PFSK-1 (cell line): ENCODE results near the gene RFT1.

Experiments used
- POLR2AphosphoS5 ChIP-seq: IDR thresholded peaks from 2 replicates; pipeline ENCODE4 v1.6.1; 2012; ENCODE audit warnings: low read depth, mild to moderate bottlenecking, control low read depth, low read length, moderate library complexity
- SIN3A ChIP-seq: IDR thresholded peaks from 2 replicates; pipeline ENCODE4 v1.6.1; 2012; ENCODE audit warnings: mild to moderate bottlenecking, low read length, moderate library complexity, borderline replicate concordance; ENCODE audit not compliant: insufficient read depth
- TAF1 ChIP-seq: IDR thresholded peaks from 2 replicates; pipeline ENCODE4 v1.6.1; 2012; ENCODE audit warnings: low read length, control low read depth, borderline replicate concordance; ENCODE audit not compliant: insufficient read depth
- TF ChIP-seq, protein P1 (sequence below), 2 experiments: IDR thresholded peaks; 2 replicates each; pipeline versions ENCODE4 v1.6.1 to v1.8.0; 2011 to 2012; ENCODE audit warnings: low read depth in 2 of 2, low read length in 2 of 2, control low read depth in 1 of 2, inconsistent platforms in 1 of 2, mild to moderate bottlenecking in 1 of 2, moderate library complexity in 1 of 2; ENCODE audit not compliant: insufficient read depth in 1 of 2

DNA sequence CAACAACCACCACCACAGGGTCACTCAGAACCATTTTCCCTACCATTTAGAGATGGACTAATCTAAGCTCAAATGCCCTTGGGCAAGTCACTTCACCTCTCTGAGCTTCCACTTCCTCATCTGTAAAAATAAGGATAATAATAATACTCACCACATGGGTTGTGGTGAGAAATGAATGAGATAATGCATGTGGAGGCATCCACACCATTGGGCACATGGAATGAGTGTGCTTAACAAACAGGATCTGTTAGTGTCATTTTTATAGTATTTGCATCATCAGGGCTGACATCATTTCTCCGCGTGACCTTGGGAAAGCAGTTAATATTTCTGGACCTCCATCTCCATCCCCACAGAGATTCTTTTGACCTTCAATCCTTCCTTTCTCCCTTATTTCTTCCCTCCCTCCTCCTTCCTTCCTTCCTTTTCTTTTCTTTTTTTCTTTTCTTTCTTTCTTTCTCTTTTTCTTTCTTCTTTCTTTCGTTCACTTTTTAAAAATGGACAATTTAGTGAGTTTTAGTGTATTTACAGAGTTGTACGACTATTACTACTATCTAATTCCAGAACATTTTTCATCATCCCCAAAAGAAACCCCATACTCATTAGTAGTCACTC lies 7.7 kb upstream of the RFT1 start:
- TF ChIP-seq POLR2AphosphoS5 (no peak), TAF1 (no peak), SIN3A (no peak)
- TF ChIP-seq, protein P1, sequence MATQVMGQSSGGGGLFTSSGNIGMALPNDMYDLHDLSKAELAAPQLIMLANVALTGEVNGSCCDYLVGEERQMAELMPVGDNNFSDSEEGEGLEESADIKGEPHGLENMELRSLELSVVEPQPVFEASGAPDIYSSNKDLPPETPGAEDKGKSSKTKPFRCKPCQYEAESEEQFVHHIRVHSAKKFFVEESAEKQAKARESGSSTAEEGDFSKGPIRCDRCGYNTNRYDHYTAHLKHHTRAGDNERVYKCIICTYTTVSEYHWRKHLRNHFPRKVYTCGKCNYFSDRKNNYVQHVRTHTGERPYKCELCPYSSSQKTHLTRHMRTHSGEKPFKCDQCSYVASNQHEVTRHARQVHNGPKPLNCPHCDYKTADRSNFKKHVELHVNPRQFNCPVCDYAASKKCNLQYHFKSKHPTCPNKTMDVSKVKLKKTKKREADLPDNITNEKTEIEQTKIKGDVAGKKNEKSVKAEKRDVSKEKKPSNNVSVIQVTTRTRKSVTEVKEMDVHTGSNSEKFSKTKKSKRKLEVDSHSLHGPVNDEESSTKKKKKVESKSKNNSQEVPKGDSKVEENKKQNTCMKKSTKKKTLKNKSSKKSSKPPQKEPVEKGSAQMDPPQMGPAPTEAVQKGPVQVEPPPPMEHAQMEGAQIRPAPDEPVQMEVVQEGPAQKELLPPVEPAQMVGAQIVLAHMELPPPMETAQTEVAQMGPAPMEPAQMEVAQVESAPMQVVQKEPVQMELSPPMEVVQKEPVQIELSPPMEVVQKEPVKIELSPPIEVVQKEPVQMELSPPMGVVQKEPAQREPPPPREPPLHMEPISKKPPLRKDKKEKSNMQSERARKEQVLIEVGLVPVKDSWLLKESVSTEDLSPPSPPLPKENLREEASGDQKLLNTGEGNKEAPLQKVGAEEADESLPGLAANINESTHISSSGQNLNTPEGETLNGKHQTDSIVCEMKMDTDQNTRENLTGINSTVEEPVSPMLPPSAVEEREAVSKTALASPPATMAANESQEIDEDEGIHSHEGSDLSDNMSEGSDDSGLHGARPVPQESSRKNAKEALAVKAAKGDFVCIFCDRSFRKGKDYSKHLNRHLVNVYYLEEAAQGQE (IDR thresholded peaks at IDR 0.05; ENCODE audit: insufficient read depth in 1 of 2, low read depth in 2 of 2, low read length in 2 of 2) = no peak
